ENCODE data around the gene SULT2B1.

DNA sequence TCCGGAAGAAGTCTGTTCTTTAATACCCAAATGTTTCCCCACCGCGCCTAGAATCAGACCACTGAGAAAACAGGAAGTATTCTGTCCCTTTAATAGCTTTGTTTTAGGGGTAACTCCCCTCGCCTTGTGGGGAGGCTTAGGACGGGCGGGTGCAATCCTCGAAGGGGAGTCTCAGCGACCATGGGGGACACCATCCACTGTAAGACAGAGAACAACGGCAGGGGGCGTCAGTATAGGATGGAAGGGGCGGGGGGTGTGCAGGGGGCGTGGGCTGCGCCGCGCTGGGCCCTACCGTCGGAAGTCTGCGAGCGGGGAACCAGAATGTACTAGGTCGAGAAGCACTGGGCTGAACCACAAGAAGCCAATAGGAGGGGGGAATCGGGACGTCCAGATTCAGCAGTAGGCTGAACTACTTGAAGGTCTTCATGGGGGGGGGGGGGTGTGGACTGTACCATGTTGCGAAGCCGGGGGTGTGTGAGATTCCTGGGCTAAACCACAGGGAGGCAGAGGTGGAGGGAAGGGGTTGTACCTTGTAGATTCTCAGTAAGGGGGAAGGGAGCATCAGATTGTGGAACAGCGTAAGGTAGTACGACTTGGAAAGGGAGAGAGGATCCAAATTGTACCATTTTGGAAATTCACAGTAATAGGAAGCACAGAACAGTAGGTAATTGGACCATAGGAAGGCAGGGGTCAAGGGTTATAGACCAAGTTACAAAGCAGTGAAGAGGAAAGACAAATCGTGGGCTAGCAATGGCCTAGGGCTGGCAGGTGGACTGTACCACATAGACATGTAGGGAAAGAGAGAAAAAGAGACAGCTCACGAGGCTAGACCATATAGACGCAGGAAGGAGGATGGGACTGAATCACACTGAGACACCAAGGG, 86.2 kb downstream of the SULT2B1 start:
- TF ChIP-seq POLR2A (IDR thresholded peaks at IDR 0.05; ENCODE audit: low read depth, low read length) (peak; percentile 66), POLR2AphosphoS5 (IDR thresholded peaks at IDR 0.05; ENCODE audit: low read depth, low read length) (no peak; the same call in none of the 2 replicates), TAF1 (IDR thresholded peaks at IDR 0.05; ENCODE audit: borderline replicate concordance, low read depth, low read length) (peak; percentile 55; the same call in 1 of the 2 replicates)
